ENCODE results near the gene SH3BGRL3.

The SH3BGRL3 gene

DNA sequence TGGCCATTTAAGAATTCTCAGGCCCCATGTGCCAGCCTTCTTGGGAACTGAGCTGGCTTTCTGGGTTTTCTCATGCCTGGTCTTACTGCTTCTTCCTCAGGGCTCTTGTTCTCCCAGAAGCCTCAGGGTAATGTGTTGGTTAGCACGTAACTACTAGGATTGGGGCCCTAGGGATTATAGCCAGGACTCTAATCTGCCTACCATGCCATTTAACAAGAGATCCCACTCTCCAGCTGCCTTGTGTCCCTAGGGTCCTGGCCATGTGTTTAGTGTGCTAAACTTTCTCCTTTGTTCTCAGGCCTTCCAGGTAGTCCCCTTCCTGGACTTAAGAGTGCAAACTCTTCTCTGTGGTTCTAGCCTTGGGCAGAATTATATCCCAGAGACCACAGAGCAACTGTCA lies 2.2 kb upstream of the SH3BGRL3 start:
- DNase-seq (ENCODE audit: low spot score) = no peak

DNA sequence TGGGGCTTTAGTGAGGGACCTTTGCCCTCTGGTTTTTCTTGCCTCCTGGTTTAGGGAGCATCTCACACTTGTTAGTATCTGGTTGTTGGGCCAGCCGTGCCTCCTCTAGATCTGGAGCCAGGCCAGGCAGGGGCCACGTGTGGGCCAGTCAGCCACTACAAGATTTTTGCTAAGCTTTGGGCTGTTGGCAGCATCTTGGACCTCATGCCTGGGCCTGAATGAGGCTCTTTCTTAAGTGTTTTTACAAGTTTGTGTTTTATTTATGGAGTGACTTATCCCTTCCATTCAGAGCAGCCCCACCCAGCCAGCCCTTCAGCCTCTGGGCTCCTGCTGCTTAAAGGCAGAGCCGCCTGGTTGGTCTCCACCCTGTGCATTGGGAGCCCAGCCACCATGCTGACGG lies 1.6 kb upstream of the SH3BGRL3 start:
- DNase-seq (ENCODE audit: low spot score) = no peak

DNA sequence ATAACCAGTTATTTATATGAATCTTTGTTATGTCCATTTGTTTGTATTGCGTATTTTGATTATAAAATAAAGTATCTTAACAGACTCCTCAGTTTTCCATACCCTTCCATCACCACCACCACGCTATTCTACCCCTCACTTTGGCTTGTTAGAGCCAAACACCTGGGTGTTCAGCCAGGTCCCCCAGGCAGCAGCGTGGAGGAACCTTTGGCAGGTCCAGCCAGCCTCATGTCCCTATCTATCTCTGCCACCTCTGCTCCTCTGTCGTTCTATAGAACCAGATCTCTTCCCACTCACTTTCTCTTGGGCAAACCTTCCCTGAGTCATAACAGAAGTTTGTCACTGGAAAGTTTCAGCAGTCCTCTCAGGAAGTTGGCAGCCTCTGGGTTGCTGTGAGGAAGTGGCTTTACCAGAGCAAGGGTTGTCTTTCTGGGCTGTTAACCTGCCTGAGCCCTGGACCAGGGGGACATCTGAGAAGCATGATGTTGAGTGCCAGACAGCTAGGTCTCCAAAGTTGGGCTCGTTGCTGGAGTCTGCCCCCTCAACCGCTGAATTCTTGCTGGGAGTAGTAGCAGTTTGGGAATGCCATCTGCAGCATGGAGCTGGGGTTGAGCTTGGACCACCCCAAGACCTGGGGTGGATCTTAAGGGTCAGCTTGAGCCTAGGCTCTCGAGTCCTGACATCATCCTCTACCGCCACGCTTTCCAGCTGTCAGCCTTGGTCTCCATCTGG lies 996 bp upstream of the SH3BGRL3 start:
- DNase-seq (ENCODE audit: low spot score) = peak; percentile 71

DNA sequence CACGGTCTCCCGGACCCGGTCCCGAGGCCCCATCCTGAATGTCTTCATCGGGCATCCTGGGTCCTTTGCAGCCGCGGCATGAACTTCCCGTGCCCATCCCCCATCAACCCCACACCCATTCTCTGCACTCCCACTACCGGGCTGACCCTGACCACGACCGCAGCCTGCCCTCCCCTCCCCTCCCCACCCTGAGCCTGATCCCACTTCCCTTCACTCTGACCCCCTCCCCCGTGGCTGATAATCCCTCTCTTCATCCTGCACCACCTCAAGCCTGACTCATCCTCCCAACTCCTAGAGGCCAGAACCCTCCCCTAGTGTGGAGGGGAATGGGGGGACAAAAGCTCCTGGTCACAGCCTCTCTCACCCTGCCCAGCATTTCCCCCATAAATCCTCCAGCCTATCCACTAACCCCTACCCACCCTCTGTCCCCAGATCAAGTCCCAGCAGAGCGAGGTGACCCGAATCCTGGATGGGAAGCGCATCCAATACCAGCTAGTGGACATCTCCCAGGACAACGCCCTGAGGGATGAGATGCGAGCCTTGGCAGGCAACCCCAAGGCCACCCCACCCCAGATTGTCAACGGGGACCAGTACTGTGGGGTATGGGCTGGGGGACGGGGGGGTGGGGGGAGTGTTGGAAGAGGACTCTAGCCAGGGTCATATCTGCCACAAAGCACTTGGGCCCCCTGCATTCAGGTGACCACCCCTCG lies 602 bp downstream of the SH3BGRL3 start:
- peak; percentile 64 for DNase-seq (ENCODE audit: low spot score)

DNA sequence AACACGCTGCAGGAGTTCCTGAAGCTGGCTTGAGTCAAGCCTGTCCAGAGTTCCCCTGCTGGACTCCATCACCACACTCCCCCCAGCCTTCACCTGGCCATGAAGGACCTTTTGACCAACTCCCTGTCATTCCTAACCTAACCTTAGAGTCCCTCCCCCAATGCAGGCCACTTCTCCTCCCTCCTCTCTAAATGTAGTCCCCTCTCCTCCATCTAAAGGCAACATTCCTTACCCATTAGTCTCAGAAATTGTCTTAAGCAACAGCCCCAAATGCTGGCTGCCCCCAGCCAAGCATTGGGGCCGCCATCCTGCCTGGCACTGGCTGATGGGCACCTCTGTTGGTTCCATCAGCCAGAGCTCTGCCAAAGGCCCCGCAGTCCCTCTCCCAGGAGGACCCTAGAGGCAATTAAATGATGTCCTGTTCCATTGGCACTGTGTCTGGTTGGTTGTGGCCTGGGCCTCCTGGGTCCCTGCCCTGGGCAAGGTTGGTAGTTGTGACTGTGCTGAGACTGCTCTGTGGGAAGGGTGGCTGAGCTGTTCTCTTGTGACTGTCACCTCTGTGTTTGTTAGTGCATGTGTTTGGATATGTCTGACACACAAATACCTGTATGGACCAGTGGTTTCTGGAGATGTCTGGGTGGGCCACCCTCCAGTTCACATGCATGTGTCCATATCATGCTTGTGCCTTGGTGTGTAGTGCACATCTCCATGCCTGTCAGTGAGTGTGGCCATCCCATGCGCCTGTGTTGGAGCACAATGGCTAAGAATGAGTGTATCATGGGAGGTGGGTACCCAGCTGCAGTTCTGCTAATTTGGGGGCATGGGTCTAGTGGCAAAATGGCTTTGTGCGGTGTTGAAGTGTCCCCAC lies 1.4 kb downstream of the SH3BGRL3 start:
- no peak for DNase-seq (ENCODE audit: low spot score)

DNA sequence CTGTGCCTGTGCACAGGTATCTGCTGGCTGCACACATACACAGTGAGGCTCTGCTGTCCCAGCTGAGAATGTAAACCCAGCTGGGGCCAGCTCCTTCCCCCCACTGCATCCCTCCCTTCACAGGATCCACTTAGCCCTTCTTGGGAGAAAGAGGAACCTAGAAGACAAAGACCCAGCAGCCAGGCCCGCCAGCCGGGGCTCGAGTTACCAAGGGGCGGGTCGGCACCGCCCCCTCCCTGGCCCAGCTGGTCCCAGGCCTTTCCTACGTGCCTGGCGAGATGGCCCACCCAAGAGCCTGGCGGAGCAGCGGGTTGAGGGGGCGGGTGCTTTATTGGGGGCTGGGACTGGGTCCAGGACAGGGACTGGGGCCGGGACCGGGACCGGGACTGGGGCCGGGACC lies 2.1 kb downstream of the SH3BGRL3 start:
- DNase-seq (ENCODE audit: low spot score) = no peak

DNA sequence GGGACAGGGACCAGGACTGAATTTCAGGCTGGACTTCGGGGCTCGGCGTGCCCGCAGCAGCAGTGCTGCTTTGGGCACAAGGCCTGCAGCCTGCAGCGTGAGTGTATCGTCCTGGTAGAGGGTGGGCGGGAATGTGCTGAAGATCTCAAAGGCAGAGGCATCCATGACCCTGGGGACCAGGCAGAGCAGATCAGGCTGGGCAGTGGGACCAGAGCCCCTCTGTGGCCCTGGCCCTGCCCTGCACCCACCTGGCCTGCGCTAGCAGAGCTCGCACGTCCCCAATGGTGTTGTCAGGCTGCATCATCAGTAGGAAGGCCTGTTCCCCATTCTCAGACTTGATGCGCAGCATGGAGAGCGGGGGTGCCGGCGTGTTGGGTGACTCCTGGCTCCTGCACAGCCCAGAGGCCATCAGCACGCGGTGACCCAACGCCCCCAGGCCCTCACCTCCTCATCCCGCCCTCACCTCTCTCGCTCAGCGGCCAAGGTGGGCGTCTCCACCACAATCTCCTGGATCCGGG lies 2.6 kb downstream of the SH3BGRL3 start:
- no peak for DNase-seq (ENCODE audit: low spot score)

DNA sequence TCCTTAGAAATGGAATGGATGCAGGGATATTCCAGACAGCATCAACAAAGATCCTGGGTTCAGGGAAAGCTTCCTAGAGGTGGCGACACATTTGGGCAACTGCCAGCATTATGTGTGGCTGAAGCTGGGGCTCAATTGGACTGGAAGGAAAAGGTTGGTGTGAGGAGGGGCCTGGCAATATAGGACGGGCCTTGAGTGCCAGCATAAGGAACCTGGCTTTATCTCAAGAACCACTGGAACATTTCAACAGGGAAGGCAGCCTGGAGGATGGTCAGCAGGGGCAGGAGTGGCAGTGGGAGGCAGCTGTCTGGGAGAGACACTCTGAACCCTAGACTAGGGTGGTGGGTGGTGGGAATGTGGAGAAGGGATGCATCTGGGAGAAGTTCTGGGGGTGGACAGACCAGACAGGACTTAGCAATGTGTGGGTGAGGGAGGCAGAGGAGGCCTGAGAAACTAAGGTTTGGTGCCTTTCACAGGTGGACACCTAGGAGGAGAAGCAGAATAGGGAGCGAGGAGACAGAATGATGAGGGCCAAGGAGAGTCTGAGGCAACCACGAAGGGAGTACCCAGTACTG lies 3.5 kb downstream of the SH3BGRL3 start:
- no peak for DNase-seq (ENCODE audit: low spot score)

DNA sequence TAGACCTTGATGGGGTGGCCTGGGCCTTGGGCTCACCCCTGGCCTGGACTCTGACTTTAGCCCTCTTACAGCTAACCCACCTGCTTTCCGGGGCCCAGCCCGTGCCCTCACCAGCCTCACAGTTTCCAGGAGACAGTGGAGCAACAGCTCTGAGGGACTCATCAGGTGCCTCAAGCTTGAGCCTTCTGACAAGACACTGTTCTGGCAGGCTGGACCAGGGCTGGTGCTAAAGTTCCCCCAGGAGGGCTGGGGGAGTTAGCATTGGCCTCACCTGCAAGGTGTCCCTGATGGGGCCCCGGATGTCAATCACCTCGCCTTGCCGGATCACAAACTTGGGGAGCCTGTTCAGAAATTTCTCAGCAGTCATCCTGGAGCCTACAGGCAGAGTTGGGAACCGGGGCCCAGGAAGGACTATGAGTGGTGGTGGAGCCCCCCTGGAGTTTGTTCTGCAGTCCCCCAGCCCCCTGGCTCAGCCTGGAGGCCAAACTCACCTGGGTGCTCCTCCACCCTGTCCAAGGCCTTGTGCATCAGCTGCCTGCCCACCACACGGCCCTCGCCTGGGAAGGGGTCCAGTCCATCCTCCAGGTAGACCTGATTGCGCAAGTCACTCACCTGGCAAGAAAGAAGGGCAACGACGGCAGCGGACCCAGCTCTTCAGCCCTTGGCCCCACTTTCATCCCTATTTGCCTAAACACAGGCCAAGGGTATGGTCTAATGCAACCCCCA lies 4.1 kb downstream of the SH3BGRL3 start:
- no peak for DNase-seq (ENCODE audit: low spot score)

DNA sequence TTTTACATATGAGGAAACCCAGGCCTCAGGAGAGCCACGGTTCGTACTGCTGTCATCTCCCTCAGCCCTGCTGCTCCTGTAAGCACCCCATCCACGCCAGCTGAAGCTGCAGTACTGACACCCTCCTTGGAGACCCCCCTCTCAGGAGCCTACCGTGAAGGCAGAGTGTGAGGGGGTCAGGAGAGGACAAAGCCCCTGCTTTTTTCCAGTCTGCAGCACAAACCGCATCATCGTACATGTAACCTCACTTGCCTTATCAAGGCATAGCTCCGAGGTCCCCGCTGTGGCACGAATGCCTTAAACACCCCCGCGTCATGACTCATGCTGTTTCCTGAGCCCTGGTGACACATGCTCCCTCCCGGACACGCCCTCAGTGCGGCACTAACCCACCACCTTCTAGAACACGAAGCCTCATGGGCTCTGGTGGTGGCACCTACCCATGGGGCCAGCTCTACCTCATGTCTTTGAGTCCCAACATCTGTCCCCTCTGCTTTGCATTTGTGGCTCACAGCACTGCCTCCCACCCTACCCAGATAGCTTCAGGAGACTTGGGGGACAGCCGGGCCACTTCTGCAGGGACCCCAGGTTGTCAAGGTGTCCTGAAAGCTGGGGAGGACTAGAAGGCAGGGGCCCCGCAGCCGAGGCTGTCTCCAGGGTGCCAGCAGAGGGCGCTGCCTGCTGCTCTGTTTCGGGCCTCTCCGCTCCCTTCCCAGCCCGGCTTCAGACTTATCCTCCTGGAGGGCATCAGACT lies 4.9 kb downstream of the SH3BGRL3 start:
- peak; percentile 95 for DNase-seq (ENCODE audit: low spot score)

DNA sequence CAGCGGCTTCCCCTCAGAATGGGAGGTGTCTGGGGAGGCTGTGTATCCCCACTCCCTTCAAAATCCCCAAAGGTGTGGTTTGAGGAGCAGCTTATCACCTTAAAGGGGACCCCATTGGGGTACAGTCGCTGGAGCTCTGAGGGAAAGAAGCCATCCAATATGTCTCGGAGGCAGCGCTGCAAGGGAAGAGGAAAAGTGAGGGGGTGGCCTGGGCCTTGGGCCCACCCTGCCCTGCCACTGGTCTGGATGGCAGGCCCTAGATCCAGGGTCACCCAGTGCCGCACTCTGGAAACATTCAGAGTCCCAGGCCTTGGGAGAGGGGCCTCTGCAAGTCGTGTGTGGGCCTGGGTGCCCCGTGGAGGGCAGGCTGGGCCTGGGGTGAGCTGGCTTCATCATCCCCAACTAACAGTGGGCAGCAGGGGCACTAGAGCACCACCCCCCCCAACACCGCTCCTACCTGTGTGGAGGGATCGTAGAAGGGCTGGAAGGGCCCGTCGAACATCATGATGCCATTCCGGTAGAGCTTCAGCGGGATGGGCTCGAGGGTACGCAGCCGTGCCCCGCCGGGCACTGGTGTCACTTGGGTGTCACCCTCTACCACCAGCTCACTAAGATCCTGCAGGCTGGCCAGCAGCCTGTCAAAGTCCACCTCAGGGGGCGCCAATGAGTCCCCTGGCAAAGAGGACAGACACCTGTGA lies 5.6 kb downstream of the SH3BGRL3 start:
- no peak for DNase-seq (ENCODE audit: low spot score)

DNA sequence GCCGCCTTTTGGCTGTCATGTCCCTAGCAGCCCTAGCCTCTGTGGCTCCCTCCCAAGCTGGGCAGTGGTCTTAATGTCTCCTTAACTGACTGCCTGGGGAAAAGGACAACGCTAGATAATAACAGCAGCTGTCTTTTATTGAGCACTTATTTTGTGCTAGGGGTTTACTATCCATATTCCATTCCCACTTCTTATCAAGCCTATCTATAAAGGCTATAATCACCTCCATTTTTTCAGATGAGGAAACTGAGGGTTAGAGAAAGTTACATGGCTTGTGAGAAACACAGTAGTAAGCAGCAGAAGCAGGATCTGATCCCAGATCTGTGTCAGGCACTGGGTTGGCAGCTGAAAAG lies 6.2 kb downstream of the SH3BGRL3 start:
- no peak for DNase-seq (ENCODE audit: low spot score)

DNA sequence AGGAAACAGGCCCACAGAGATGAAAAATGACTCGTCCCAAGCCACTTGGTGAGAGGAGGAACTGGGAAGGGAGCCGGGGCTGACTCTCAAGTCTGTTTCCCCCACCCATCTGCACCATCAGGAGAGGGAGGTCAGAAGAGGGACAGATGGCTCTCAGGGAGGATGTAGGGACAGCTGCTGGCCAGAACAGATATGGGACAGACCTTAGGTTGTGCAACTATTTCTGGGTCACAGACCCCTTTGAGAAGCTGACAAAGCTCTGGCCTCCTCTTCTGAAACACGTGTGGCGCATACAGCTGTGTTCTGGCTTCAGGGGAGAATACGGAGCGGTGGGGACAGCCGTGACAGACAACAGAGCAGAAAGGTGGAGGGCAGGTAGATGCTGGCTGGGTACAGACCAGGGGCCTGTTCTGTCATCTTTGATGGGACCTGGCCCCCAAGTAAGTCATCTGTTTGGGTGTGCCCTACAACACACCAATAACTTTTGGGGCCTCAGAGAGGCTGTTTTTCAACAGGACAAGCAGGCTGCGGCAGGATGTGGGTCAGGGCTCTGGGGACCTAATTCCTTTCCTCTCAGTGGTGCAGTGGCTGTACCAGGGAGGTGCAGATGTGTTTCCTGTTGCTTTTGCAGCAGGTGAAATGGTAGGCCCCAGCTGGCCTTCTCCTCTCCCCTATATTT lies 7.3 kb downstream of the SH3BGRL3 start:
- no peak for DNase-seq (ENCODE audit: low spot score)

DNA sequence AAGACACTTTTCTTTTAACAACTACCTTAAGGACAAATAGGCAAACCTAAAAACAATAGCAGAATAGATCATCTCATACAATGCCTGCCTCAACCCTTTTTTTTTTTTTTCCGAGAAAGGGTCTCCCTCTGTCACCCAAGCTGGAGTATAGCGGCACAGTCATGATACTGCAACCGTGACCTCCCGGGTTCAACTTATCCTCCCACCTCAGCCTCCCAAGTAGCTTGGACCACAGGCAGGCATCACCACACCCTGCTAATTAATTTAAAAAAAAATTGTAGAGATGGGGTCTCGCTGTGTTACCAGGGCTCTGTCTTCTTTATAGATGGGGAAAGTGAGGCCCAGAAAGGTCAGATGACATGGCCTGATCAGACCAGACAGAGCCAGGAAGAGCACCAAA lies 7.9 kb downstream of the SH3BGRL3 start:
- DNase-seq (ENCODE audit: low spot score) = no peak

DNA sequence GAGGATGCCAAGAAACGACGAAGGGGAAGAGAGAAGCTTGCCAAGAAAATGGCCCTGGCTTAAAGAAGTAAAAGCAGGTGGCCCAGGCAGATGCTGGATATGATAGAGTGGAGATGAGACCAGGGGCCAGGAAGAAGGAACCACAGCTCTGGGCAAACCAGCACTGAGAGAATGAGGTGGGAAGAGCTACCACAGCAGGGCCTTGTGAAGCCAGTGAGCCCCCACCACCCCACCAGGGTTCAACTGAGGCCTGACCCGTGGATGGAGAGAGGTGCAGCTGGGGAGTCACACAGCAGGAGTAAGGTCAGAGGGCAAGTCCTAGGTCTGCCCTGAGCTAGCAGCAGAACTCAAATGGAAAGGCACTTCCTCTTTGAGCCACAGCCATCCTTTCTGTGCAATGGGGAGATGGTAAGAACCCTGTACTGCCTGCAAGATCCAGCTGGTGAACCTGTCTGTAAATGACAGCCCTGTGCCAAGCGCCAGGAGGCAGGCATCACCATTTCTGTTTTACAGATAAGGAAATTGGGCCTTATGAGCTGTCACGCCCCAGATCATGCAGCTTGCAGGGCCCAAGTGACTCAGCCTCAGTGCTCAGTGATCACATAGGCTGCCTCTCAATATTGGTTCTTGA lies 8.5 kb downstream of the SH3BGRL3 start:
- no peak for DNase-seq (ENCODE audit: low spot score)

DNA sequence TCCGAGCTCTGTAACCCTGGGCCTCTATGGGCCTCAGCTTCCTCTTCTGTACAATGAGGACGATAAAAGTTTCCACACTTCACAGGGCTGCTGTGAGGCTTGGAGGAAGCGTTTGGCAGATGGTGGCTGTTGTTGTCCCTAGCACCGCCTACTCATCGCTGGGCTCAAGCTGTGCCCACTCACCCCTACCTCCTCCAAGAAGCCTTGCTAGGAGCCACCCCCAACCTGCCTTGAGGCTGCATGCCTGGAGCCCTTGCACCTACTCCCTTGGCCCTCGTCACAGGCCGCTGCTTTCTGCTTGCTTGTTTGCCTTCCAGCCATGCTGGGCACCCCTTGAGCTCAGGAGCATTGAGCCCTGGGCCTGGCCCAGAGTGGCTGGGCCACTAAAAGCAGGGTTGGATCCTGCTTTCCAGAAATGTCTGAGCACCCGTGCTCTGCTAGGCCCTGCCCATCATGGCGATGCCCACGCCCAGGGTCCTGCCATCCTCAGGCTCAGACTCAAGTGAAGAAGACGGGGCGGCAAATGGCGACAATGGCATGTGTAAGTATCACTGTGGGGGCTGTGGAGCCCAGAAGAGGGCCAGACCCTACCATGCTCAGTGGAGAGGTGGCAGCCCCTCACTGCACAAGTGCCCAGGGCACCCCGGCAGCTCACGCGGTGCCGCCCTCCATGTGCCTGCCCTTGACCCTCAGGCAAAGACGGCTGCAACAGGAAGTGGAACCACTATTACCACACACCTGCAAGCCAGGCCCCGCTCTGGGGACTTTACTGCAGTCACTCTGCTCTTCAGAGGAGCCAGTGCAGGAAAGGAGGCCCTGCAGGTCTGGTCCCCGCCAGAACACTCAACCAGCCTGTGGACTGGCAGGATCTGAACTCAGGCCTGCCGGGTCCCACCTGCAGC lies 9.5 kb downstream of the SH3BGRL3 start:
- no peak for DNase-seq (ENCODE audit: low spot score)

DNA sequence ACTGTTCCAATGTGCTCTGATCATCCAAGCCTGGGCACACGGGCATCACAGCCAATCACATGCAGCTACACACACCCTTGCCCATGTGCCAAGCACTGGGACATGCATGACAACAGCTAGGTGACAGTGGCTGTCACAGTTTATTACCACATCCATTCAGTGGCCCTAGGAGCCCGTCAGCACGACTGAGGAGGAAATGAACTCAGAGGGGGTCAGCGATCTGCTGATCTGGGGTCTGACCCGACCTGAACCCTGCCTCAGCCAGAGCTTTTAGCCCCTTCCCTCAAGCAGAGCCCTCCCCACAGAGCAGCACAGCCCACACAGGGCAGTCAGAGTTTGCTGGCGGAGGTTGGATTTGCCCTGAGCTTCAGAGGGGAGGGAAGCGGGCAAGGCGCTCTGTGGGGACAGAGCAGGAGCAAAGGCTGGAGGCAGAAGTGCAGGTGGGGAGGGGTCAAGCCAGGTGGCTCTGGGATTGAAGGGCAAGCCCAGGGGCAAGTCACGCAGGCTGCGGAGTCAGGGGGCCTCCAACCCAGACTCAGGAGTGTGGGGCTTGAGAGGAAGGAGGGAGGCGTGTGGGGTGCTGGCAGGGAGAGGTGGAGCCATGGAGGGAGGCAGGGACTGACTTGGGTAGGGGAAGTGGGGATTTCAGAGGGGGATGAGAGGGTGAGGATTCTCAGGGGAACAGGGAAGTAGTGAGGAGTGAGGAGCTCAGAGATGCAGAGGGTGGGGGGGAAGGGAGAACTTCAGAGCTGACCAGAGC lies 10.4 kb downstream of the SH3BGRL3 start:
- no peak for DNase-seq (ENCODE audit: low spot score)
